Testis (tissue), 2 donors: ENCODE data around the gene ARHGAP5.

ENCODE experiments used
- CTCF ChIP-seq, 3 experiments: fragments of 450-650 bp in 2 of 3; fragments of 200-600 bp in 1 of 3; sonication (generic) in 1 of 3; IDR thresholded peaks; one replicate each; pipeline ENCODE4 v1.5.1; 2016 to 2019; ENCODE audit warnings: antibody characterized with exemption in 3 of 3, mild to moderate bottlenecking in 2 of 3, moderate library complexity in 1 of 3
- POLR2A ChIP-seq: fragments of 450-650 bp; IDR thresholded peaks from one replicate; pipeline ENCODE4 v1.6.1; 2017; ENCODE audit warnings: antibody characterized with exemption, mild to moderate bottlenecking, moderate library complexity

- TF ChIP-seq POLR2A, result no peak
- TF ChIP-seq CTCF (IDR thresholded peaks at IDR 0.05), result no peak
Measured at GRCh38 chr14:32200368-32201192, 123.5 kb downstream of the ARHGAP5 start.
